DMS114 treated with DMSO at 0.1 percent for 48 hours (cell line): Measurements from ENCODE around the gene NET1.

Source experiments
- DNase-seq: peaks from one replicate; lab custom pipeline; 2025; ENCODE audit not compliant: unreplicated experiment; lab: John Stamatoyannopoulos, UW

Gene NET1

GRCh38 chr10:5479481-5480161, 67.3 kb downstream of the NET1 start:
- no peak for DNase-seq

GRCh38 chr10:5480162-5480941, 68.0 kb downstream of the NET1 start:
- DNase-seq, result no peak

- no peak for DNase-seq
These were observed 68.8 kb downstream of the NET1 start for GRCh38 chr10:5481121-5481520.

GRCh38 chr10:5482016-5482415, 69.7 kb downstream of the NET1 start:
- no peak for DNase-seq

GRCh38 chr10:5484205-5484604, 71.8 kb downstream of the NET1 start:
- no peak for DNase-seq

GRCh38 chr10:5485290-5485689, 72.9 kb downstream of the NET1 start:
- DNase-seq, result no peak

GRCh38 chr10:5485948-5486852, 73.8 kb downstream of the NET1 start:
- DNase-seq, result no peak

GRCh38 chr10:5486853-5487235, 74.5 kb downstream of the NET1 start:
- DNase-seq, result no peak

- DNase-seq, result no peak
These were observed 76.2 kb downstream of the NET1 start for GRCh38 chr10:5488272-5489161.

- DNase-seq, result no peak
These were observed 77.7 kb downstream of the NET1 start for GRCh38 chr10:5490032-5490431.

GRCh38 chr10:5490698-5491464, 78.5 kb downstream of the NET1 start:
- no peak for DNase-seq

GRCh38 chr10:5491477-5491876, 79.1 kb downstream of the NET1 start:
- no peak for DNase-seq

GRCh38 chr10:5492322-5492855, 80.0 kb downstream of the NET1 start:
- no peak for DNase-seq

- no peak for DNase-seq
These were observed 80.7 kb downstream of the NET1 start for GRCh38 chr10:5492929-5493576.

- no peak for DNase-seq
These were observed 81.3 kb downstream of the NET1 start for GRCh38 chr10:5493691-5494090.

- DNase-seq, result no peak
These were observed 82.3 kb downstream of the NET1 start for GRCh38 chr10:5494611-5495010.

GRCh38 chr10:5496261-5497250, 84.2 kb downstream of the NET1 start:
- no peak for DNase-seq

GRCh38 chr10:5497289-5497688, 84.9 kb downstream of the NET1 start:
- DNase-seq, result no peak
